ENCODE measurements around the gene C9orf40. TPM values are rescaled to one million over a fixed set of nuclear protein-coding genes. Genes with fewer than 3 reads are reported as not detected.

Gene C9orf40
- total and polyA plus RNA-seq, 8 donors, result 0.69 to 2.3 (median 1.2) TPM

GRCh38 chr9:74901001-74901400, 51.7 kb downstream of the C9orf40 start:
- DNase-seq (no peak), FAIRE-seq (no peak), ATAC-seq (no peak)
- H3K27me3 ChIP-seq, result no peaks in the 10 kb centered on the region
- no peak overlapping the region for H3K27ac ChIP-seq
- no peak overlapping the region for H3K4me3 ChIP-seq
- no peak for TF ChIP-seq CTCF (IDR thresholded peaks at IDR 0.05)
- H3K36me3 ChIP-seq, result no peaks in the 10 kb centered on the region
- intact Hi-C loops (cut with DNase I), result no loop called here
- no peaks in the 10 kb centered on the region for H3K9me3 ChIP-seq
- no peaks in the 10 kb centered on the region for H3K4me1 ChIP-seq

Other genes starting within 250 kb of the C9orf40 start
- gene TRPM6, start 65.0 kb downstream of the C9orf40 start, total RNA-seq, result under 1 TPM; 0.14 to 0.59 (median 0.37) TPM
- gene TRPM6, start 65.0 kb downstream of the C9orf40 start, polyA plus RNA-seq, result under 1 TPM; 0.23 TPM
- 10 to 100 TPM in 4 of 6 donors, 1 to 10 TPM in 2; 9.2 to 17.4 (median 12.2) TPM for gene CARNMT1, start 75.4 kb upstream of the C9orf40 start, total RNA-seq
- 1 to 10 TPM; 4.0 to 4.7 TPM for gene CARNMT1, start 75.4 kb upstream of the C9orf40 start, polyA plus RNA-seq
- 10 to 100 TPM; 16.8 to 29.8 (median 24.6) TPM for gene NMRK1, start 135.2 kb upstream of the C9orf40 start, total RNA-seq
- 10 to 100 TPM; 58.7 to 76.1 TPM for gene NMRK1, start 135.2 kb upstream of the C9orf40 start, polyA plus RNA-seq
- gene OSTF1, start 135.6 kb upstream of the C9orf40 start, total RNA-seq, result 10 to 100 TPM in 5 of 6 donors, 1 to 10 TPM in 1; 10.0 to 29.0 (median 13.5) TPM
- gene OSTF1, start 135.6 kb upstream of the C9orf40 start, polyA plus RNA-seq, result 10 to 100 TPM; 12.3 to 12.7 TPM

All from pancreas (tissue), 10 donors.